ENCODE measurements around the gene KIFC1. TPM values are rescaled to one million over a fixed set of nuclear protein-coding genes. Genes with fewer than 3 reads are reported as not detected.

KIFC1 gene
- polyA plus RNA-seq, 3 donors = 0.14 to 0.87 (median 0.68) TPM

- Mint-ChIP-seq H3K27me3 (ENCODE audit: low read depth in 3 of 3) (peaks cover 20 to 36% (median 21%) of the 10 kb centered on the region in 3 donors), H3K36me3 (peaks cover 12 to 28% of the 10 kb centered on the region in 2 donors), H3K9me3 (peaks cover 0 to 5% (median 0%) of the 10 kb centered on the region in 7 donors), H3K4me1 (peaks cover 60% of the 10 kb centered on the region), H3K27ac (peak overlapping the region in 4 of 7 donors; percentile 26 to 71 (median 46)), H3K4me3 (peak overlapping the region; percentile 62 to 84)
- no peaks in the 10 kb centered on the region for H4K20me1 ChIP-seq (ENCODE audit: insufficient read depth, low read length)
- intact Hi-C loops (cut with micrococcal nuclease) = no loop called here
- peak overlapping the region; percentile 44 for H3K9ac ChIP-seq (ENCODE audit: insufficient read depth, low read length, poor library complexity, severe bottlenecking)
- peaks cover 4 to 12% of the 10 kb centered on the region in 2 donors for H3K36me3 ChIP-seq (replicated peaks in 1 of 2; ENCODE audit: control insufficient read depth in 1 of 2, insufficient read depth in 2 of 2, low read length in 2 of 2)
- peak overlapping the region; percentile 78 for H2AFZ ChIP-seq (ENCODE audit: insufficient read depth, low read depth, low read length, poor library complexity, severe bottlenecking)
- peak overlapping the region; percentile 81 for H3K4me2 ChIP-seq (replicated peaks; ENCODE audit: extremely low read depth, low read length, poor library complexity, severe bottlenecking)
- peaks cover 35 to 49% of the 10 kb centered on the region in 2 donors for H3K4me1 ChIP-seq (ENCODE audit: control insufficient read depth in 1 of 2, insufficient read depth in 2 of 2, low read length in 2 of 2)
- WGBS (ENCODE audit: insufficient coverage) = no CpG with 5 or more reads among the region's 12 CpGs
- H3K9me3 ChIP-seq (replicated peaks in 1 of 2; ENCODE audit: control insufficient read depth in 1 of 2, insufficient read depth in 1 of 2, low read length in 2 of 2) = no peaks in the 10 kb centered on the region
- peak overlapping the region; percentile 2 to 69 (median 6) for H3K4me3 ChIP-seq (replicated peaks in 1 of 3; ENCODE audit: low read depth in 2 of 3, low read length in 3 of 3)
- DNase-seq = peak in 2 of 3 donors; percentile 34 to 42
- H3K27ac ChIP-seq (ENCODE audit: low read depth in 1 of 2, low read length in 2 of 2) = no peak overlapping the region
- H3K79me2 ChIP-seq (ENCODE audit: insufficient read depth, low read length) = no peaks in the 10 kb centered on the region
- no peak for TF ChIP-seq CTCF (IDR thresholded peaks at IDR 0.05)
- peaks cover 0 to 3% of the 10 kb centered on the region in 2 donors for H3K27me3 ChIP-seq (ENCODE audit: control insufficient read depth in 2 of 2, insufficient read depth in 2 of 2, low read length in 2 of 2)
Measured at GRCh38 chr6:33431880-33432541, 40.4 kb downstream of the KIFC1 start.

- H2AFZ ChIP-seq (ENCODE audit: insufficient read depth, low read depth, low read length, poor library complexity, severe bottlenecking) = no peak overlapping the region
- peaks cover 16 to 33% of the 10 kb centered on the region in 2 donors for H3K36me3 Mint-ChIP-seq
- WGBS (ENCODE audit: insufficient coverage) = 38% methylated on average over 5 of the region's 10 CpGs
- peaks cover 30 to 43% of the 10 kb centered on the region in 2 donors for H3K4me1 ChIP-seq (ENCODE audit: control insufficient read depth in 1 of 2, insufficient read depth in 2 of 2, low read length in 2 of 2)
- H3K4me3 Mint-ChIP-seq = peak overlapping the region; percentile 62 to 84
- peaks cover 0 to 3% of the 10 kb centered on the region in 2 donors for H3K27me3 ChIP-seq (ENCODE audit: control insufficient read depth in 2 of 2, insufficient read depth in 2 of 2, low read length in 2 of 2)
- no peak overlapping the region for H3K9ac ChIP-seq (ENCODE audit: insufficient read depth, low read length, poor library complexity, severe bottlenecking)
- H3K4me1 Mint-ChIP-seq = peaks cover 55% of the 10 kb centered on the region
- H3K4me2 ChIP-seq (replicated peaks; ENCODE audit: extremely low read depth, low read length, poor library complexity, severe bottlenecking) = peak overlapping the region; percentile 81
- no peak overlapping the region for H3K27ac ChIP-seq (ENCODE audit: low read depth in 1 of 2, low read length in 2 of 2)
- H3K27me3 Mint-ChIP-seq (ENCODE audit: low read depth in 3 of 3) = peaks cover 20 to 30% (median 21%) of the 10 kb centered on the region in 3 donors
- no peaks in the 10 kb centered on the region for H3K79me2 ChIP-seq (ENCODE audit: insufficient read depth, low read length)
- H3K9me3 ChIP-seq (replicated peaks in 1 of 2; ENCODE audit: control insufficient read depth in 1 of 2, insufficient read depth in 1 of 2, low read length in 2 of 2) = no peaks in the 10 kb centered on the region
- DNase-seq = no peak
- H3K4me3 ChIP-seq (replicated peaks in 1 of 3; ENCODE audit: low read depth in 2 of 3, low read length in 3 of 3) = peak overlapping the region in 1 of 3 experiments; percentile 69
- intact Hi-C loops (cut with micrococcal nuclease) = no loop called here
- H3K27ac Mint-ChIP-seq = peak overlapping the region in 3 of 7 donors; percentile 26 to 71 (median 47)
- H4K20me1 ChIP-seq (ENCODE audit: insufficient read depth, low read length) = no peaks in the 10 kb centered on the region
- peaks cover 6 to 17% of the 10 kb centered on the region in 2 donors for H3K36me3 ChIP-seq (replicated peaks in 1 of 2; ENCODE audit: control insufficient read depth in 1 of 2, insufficient read depth in 2 of 2, low read length in 2 of 2)
- peaks cover 0 to 5% (median 0%) of the 10 kb centered on the region in 7 donors for H3K9me3 Mint-ChIP-seq
- no peak for TF ChIP-seq CTCF (IDR thresholded peaks at IDR 0.05)
Measured at GRCh38 chr6:33432546-33432945, 40.9 kb downstream of the KIFC1 start.
